ENCODE data around the gene ATP2C2. TPM values are rescaled to one million over a fixed set of nuclear protein-coding genes. Genes with fewer than 3 reads are reported as not detected.

Gene ATP2C2
- total RNA-seq, 1 donor from 2014 or later, result 6.8 TPM

DNA sequence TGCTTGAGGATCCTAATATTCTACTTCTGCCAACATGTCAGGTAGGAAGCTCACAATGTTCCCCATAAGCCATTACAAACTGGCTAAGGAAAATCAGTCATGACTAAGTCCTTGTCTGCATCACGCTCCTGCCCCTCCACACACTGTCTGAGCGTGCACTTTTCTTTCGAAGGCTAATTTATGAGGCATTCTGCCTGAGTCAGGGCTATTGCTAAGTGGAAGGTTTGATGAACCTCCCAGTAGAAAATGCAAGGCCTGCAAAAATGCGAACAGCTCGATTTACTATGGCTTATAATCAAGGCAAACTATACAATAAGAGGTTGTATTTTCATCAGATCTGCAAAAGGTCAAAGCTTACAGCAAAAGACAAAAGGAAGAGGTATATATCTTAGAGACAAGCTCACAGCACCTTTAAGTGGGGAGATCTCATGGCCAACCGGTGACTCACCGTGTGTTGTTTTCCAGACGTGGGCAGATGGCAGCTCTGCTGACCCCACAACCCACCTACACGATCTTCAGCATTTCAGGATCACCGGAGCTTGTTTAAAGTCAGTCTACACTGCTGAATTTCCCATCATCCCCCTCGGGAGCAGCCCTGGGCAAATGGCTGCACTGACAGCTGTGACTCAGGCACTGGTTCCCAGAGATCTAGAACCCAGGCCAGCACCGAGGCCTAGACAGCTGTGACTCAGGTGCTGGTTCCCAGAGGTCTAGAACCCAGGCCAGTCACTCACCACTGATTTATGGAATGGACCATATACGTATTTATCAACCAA is 110.0 kb downstream of the ATP2C2 start:
- H3K4me1 Mint-ChIP-seq (ENCODE audit: low read depth), result peaks cover 7% of the 10 kb centered on the region
- no peak overlapping the region for H3K27ac Mint-ChIP-seq
- no peak overlapping the region for H3K4me3 Mint-ChIP-seq (ENCODE audit: low read depth)
- H3K27me3 Mint-ChIP-seq, result no peaks in the 10 kb centered on the region
- TF ChIP-seq, protein P1, sequence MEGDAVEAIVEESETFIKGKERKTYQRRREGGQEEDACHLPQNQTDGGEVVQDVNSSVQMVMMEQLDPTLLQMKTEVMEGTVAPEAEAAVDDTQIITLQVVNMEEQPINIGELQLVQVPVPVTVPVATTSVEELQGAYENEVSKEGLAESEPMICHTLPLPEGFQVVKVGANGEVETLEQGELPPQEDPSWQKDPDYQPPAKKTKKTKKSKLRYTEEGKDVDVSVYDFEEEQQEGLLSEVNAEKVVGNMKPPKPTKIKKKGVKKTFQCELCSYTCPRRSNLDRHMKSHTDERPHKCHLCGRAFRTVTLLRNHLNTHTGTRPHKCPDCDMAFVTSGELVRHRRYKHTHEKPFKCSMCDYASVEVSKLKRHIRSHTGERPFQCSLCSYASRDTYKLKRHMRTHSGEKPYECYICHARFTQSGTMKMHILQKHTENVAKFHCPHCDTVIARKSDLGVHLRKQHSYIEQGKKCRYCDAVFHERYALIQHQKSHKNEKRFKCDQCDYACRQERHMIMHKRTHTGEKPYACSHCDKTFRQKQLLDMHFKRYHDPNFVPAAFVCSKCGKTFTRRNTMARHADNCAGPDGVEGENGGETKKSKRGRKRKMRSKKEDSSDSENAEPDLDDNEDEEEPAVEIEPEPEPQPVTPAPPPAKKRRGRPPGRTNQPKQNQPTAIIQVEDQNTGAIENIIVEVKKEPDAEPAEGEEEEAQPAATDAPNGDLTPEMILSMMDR (IDR thresholded peaks at IDR 0.05; ENCODE audit: unreplicated experiment), result no peak
- peaks cover 23% of the 10 kb centered on the region for H3K36me3 Mint-ChIP-seq (ENCODE audit: insufficient read depth)
- H3K9me3 Mint-ChIP-seq (ENCODE audit: low read depth), result peaks cover 9% of the 10 kb centered on the region
- DNase-seq (ENCODE audit: low spot score, unreplicated experiment), result no peak

DNA sequence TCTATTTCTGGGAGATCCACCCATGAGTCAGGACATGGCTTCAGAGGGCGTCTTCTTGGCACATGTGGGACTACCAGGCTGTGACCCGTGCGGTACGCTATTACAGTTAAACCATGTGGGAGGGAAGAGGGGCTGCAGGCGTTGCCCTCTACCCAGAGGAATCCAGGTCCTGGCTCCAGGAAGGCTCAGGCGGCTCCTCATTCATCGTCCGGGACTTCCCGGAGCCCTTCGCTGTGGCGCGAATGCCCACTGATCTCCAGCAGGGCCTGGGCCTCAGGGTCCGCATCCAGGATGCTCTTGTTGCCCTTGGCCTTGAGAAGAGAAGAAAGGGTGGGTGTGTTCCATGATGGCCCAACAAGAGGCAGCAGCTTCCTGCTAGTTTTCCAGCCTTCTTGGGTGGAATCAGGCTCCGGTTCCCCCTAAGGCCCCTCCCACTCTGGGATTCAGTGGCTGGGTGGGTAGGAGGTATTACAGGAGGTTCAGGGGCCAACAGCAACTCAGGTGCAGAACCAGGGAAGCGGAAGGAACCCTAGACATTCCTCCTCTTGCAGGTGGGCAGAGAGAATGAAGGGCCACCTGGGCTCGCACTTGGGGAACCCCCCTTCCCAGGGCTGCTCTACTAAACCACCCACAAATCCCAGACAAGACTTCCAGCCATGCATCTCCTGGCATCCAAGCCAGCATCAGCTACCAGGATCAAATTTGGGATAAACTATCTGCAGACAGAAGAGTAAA is 111.5 kb downstream of the ATP2C2 start:
- Mint-ChIP-seq H3K4me1 (ENCODE audit: low read depth) (peaks cover 9% of the 10 kb centered on the region), H3K4me3 (ENCODE audit: low read depth) (no peak overlapping the region), H3K27me3 (no peaks in the 10 kb centered on the region), H3K27ac (no peak overlapping the region), H3K9me3 (ENCODE audit: low read depth) (peaks cover 6% of the 10 kb centered on the region), H3K36me3 (ENCODE audit: insufficient read depth) (peaks cover 21% of the 10 kb centered on the region)
- DNase-seq (ENCODE audit: low spot score, unreplicated experiment), result no peak
- TF ChIP-seq, protein P1 (IDR thresholded peaks at IDR 0.05; ENCODE audit: unreplicated experiment), result no peak

DNA sequence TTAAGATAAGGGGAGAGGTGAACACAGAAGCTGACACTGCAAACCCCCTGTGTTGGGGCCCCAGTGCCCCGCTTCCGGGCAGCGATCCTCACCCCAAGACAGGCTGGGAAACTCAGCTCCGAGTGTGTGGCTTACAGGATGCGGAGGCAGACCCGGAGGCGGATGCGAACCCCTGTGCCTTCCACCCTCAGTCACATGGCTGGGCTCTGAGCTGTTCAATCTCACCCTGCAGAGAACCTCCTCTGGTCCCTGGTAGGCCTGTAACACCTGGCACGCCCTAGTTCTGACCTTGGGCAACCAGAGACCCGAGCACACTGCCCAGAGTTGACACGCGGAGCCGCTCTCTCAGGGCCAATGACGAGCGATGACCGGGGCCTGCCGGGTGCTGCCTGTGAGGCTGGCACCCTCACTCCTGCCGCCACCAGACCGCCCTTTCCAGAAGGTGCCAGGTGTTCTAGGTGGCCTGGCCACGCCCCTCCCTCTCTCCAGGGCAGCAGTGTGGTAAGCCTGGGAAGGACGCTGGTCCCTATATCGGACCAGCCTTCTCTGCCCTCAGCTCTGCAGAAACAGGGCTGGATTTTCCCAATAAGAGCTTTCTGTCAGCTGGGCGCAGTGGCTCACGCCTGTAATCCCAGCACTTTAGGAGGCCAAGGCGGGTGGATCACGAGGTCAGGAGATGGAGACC is 112.9 kb downstream of the ATP2C2 start:
- DNase-seq (ENCODE audit: low spot score, unreplicated experiment), result no peak
- TF ChIP-seq, protein P1 (IDR thresholded peaks at IDR 0.05; ENCODE audit: unreplicated experiment), result no peak
- H3K27ac Mint-ChIP-seq, result no peak overlapping the region
- no peaks in the 10 kb centered on the region for H3K9me3 Mint-ChIP-seq (ENCODE audit: low read depth)
- peaks cover 1% of the 10 kb centered on the region for H3K4me1 Mint-ChIP-seq (ENCODE audit: low read depth)
- peaks cover 14% of the 10 kb centered on the region for H3K36me3 Mint-ChIP-seq (ENCODE audit: insufficient read depth)
- no peaks in the 10 kb centered on the region for H3K27me3 Mint-ChIP-seq
- H3K4me3 Mint-ChIP-seq (ENCODE audit: low read depth), result no peak overlapping the region

DNA sequence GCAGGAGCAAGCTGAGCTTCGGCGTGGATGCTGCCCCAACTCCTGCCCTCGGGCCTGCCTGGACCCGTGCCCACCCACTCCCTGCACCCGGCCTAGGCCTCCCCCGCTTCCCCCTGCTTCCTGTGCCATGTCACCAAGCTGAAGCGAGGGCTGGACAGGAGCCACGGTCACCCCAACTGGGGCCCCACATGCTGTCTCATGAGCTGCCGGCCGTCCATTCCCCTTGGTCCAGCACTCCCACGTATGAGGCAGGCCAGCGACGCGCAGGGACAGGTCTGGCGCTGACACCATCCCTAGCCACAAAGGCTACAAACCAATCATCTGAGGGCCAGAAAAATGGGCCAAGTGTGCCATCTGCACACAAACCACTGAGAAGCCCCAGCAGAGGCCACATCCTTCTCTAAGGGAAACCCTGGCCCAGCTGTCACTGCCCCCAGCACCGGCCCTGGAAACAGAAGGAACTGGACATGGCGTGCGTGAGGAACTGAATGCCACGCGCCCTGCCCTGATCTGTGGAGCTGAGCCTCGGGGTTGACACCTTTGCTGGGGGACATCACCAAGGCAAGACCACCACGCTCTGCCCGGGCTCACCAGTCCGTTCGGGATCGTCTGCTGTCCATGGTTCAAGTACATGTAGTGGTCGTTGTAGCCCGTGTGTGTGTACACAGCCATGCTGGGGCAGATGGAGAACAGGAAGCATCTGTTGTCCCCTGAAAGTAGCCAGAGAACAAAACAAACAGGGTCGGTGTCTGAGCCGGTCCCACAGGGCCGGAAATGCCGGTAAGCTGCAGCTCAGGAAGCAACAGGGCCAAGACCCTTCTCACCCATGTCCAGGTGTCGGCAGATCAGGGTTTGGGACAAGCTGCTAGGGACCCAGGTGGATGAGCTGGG is 113.9 kb downstream of the ATP2C2 start:
- peaks cover 1% of the 10 kb centered on the region for H3K4me1 Mint-ChIP-seq (ENCODE audit: low read depth)
- no peaks in the 10 kb centered on the region for H3K9me3 Mint-ChIP-seq (ENCODE audit: low read depth)
- TF ChIP-seq, protein P1 (IDR thresholded peaks at IDR 0.05; ENCODE audit: unreplicated experiment), result no peak
- H3K27ac Mint-ChIP-seq, result no peak overlapping the region
- H3K27me3 Mint-ChIP-seq, result no peaks in the 10 kb centered on the region
- peaks cover 17% of the 10 kb centered on the region for H3K36me3 Mint-ChIP-seq (ENCODE audit: insufficient read depth)
- no peak for DNase-seq (ENCODE audit: low spot score, unreplicated experiment)
- no peak overlapping the region for H3K4me3 Mint-ChIP-seq (ENCODE audit: low read depth)
